NCI-H748 treated with DMSO at 0.1 percent for 48 hours (cell line): Measurements from ENCODE around the gene PRR36.

Experiments used
- DNase-seq: peaks from one replicate; lab custom pipeline; 2025; lab: John Stamatoyannopoulos, UW

PRR36 gene

DNA sequence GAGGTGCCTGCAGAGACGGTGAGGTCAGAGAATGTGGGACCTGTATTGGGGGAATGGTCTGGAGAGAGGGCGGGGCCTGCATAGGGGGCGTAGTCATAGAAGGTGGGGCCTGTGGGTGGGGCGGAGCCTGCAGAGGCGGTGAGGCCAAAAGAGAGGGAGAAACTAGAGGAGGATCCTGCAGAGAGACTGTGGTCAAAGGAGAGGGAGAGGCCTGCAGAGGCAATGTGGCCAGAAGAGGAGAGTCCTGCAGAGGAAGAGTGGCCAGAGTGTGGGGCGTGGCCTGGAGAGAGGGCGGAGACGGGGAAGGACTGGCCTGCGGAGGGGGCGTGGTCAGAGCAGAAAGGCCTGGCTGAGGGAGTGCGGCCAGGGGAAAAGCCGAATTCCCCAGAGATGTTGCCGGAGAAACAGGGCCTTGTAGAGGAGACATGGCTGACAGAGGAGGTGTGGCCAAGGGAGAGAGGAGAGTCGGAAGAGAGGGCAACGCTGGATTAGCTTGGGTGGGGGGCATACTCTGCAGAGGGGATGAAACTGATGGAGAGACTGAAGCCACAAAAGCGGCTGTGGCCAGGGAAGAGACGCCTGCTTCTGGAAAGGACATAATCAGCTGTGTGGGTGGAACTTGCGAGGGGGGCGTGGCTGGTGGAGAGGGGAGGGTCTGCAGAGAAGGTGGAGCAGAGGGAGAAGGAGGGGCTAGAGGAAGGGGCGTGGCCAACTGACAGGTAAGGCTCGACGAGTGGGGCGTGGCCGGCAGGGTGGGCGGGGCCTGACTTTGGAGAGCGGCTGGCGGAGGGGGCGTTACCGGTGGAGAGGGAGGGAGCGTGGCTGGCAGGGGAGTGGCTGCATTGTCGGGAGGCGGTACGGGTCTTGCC is 2.5 kb downstream of the PRR36 start:
- peak; percentile 74 for DNase-seq

- no peak for DNase-seq
These were observed 3.4 kb downstream of the PRR36 start for GRCh38 chr19:7870571-7871436.

DNA sequence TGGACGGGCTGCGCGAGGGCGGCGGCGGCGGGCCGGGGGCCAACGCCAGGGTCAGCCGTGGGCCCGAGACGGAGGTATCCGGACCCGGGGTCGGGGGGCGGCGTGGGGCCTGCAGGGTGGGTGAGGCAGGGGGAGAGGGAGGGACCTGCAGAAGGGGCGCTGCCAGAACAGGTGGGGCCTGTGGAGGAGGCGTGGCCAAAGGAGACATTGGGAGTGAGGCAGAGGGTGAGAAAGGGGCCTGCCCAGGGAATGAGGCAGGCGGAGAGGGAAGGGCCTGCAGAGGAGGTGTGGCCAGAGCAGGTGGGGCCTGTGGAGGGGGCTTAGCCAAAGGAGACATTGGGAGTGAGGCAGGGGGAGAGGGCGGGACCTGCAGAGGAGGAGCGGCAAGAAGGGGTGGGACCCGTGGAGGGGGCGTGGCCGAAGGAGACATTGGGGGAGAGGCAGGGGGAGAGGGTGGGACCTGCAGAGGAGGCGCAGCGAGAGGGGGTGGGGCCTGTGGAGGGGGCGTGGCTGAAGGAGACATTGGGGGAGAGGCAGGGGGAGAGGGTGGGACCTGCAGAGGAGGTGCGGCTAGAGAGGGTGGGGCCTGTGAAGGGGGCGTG is 4.2 kb downstream of the PRR36 start:
- no peak for DNase-seq

GRCh38 chr19:7869453-7869909 is 4.7 kb downstream of the PRR36 start:
- DNase-seq, result no peak

DNA sequence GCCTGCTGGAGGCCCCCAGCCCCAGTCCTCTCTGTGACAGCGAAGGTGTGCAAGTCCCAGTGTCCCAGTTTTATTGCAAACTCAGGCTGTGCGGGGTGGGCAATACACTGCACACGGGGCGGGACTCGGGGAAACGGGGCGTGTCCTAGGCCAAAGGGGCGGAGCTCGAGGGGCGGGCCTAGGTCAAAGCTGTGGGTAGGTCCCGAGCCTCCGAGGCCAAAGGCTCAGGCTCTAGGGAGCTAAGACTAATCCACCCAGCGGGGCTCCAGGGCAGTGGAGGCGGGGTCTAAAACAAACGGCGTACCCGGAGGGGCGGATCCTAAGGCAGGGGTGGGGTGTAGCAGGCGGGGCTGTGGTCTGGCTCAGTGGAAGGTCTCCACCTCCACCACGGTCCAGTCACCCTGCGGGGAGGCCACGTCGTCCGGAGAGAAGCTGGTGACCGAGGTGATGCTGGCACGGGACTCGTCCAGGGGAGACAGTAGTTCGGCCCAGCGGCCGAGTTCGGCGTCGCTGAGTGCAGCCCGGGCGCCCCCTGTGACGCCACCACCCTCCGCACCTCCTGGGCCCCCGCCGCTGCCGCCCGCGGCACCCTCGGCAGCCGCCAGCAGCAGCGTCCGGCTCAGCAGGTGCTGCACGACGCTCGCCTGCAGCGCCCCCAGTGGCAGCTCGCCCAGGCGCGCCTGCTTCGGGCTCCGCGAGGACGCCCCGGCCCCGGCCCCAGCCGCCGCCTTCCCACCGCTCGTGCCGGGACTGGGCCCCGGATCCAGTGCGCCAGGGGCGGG is 5.3 kb downstream of the PRR36 start:
- DNase-seq, result no peak

- no peak for DNase-seq
These were observed 5.9 kb downstream of the PRR36 start for GRCh38 chr19:7868326-7868670.

DNA sequence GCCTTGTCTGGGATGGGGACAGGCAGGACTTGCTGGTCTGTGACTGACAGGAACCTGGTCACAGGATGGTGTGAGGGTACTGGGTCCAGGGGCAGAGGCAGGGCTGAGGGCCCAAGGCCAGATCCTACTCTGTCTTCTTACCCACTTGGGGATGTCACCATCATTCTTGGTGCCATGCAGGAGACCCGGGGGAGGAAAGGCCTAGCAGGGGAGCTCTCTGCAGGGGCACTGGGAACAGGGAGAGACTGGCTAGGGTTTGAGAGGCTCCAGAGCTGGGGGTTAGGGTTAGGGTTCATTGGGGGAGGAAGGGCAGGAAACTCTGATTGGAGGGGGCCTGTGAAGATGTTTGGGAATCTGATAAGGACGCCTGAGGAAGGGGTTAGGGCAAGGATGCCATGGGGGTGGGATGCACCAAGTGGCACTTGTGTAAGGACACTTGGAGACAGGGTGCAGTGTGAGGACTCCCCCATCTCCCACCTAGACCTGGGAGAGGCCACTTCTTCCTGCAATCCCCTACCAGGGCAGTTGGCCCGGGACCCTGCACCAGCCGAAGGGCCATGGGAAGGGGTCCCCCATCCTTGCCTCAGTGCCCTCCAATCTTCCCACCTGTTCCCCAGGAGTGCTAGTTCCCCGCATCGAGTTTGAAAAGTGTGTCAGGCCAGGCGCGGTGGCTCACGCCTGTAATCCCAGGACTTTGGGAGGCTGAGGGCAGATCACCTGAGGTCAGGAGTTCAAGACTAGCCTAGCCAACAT is 6.9 kb downstream of the PRR36 start:
- no peak for DNase-seq

DNA sequence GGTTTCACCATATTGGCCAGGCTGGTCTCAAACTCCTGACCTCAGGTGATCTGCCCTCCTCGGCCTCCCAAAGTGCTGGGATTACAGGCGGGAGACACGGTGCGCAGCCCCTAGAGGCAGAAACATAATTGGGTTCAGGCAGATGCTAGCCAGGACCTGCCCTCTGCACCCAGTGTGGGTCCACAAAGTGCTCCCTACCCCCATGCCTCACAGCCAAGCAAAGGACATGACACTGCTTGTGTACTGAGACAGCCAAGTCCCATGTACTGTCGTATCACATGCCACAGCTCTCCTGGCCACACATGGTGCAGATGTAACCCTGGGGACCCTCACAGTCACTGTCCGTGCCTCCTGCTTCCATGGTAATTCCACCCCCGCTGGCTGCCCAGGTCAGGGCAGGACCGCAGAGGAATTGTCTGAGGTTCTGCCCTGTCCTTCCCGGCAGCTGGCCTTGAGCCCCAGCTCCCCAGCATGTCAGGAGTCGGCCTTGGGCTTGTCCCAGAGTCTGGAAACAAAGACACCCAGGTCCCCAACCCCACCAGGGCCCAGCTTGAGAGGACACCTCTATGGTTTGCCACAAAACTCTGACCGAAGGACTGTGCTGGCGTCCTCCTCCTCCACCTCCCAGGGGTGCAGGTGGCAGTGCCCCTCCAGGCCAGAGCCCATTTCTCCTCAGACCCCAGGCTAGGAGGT is 7.6 kb downstream of the PRR36 start:
- DNase-seq, result no peak

DNA sequence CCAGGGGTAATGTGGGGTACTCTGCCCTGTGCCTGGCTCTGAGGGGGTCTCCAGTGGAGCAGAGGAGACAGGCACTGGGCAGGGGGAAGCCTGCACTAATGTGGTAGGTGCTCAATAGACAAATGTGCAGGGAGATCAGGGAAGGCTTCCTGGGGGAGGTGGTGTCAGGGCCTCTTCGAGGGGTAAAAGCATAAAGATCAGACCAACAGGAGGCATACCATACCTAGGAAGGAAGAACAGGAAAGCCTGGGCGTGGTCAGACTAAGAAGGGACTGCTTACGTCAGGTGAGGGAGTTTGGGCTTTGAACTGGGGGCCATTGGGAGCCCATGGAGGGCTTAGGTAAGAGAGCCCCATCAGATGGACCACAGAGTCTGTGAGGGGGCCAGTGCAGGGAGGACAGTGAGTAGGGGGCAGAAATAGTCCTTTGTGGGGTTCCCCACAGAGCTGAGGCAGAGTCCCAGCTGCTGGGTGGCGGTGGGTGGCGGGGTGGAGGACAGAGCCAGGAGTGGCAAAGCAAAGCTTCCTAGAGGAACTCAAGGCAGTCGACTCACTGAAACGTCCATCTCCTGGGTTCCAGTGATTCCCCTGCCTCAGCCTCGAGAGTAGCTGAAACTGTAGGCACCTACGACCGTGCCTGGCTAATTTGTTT is 8.8 kb downstream of the PRR36 start:
- no peak for DNase-seq

GRCh38 chr19:7864690-7865074 is 9.5 kb downstream of the PRR36 start:
- no peak for DNase-seq

GRCh38 chr19:7863971-7864689 is 10.1 kb downstream of the PRR36 start:
- no peak for DNase-seq

DNA sequence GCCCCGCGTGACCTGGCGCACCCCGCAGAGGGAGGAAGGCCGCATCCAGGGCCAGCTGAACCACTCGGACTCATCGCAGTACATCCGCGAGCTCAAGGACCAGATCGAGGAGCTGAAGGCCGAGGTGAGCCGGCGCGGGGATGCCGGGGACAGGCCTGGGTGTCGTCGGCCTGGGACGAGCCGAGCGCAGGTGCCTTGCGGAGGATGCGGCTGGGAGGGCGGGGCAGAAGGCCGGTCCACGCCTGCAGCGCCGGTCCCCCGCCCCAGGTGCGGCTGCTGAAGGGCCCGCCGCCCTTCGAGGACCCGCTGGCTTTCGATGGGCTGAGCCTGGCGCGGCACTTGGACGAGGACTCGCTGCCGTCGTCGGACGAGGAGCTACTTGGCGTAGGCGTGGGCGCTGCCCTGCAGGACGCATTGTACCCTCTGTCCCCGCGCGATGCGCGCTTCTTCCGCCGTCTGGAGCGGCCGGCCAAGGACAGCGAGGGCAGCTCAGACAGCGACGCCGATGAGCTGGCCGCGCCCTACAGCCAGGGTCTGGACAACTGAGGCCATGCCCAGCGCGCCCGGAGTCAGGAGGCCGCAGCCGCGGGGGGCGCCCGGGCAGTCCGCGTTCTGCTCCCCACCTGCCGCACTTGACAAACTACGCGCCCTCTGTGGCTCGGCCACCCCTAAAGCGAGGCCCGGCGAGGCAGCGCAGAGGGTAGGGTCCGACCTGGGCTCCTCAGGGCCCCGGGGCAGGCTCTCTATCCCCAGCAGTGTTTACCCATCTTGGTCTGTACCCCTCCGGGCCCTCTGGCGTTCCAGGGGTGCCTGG is 10.8 kb downstream of the PRR36 start:
- DNase-seq, result no peak

DNA sequence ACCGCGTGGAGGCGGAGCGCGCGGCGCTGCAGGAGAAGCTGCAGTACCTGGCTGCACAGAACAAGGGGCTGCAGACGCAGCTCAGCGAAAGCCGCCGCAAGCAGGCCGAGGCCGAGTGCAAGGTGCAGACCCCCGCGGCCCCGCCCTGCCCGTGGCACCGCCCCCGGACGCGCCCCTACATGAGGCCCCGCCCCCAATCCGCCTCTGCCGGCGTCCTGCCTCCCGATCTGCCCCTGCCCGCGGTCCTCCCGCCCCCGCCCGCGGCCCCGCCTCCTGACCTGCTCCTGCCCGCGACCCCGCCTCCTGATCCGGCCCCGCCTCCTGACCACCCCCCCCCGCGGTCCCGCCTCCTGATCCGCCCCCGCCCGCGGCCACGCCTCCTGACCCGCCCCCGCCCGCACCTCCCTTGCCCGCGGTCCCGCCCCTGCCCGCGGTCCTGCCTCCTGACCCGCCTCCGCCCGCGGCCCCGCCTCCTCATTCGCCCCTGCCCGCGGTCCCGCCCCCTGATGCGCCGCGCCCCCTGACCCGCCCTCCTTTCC is 11.7 kb downstream of the PRR36 start:
- DNase-seq, result no peak

- no peak for DNase-seq
These were observed 12.4 kb downstream of the PRR36 start for GRCh38 chr19:7861619-7862412.

DNA sequence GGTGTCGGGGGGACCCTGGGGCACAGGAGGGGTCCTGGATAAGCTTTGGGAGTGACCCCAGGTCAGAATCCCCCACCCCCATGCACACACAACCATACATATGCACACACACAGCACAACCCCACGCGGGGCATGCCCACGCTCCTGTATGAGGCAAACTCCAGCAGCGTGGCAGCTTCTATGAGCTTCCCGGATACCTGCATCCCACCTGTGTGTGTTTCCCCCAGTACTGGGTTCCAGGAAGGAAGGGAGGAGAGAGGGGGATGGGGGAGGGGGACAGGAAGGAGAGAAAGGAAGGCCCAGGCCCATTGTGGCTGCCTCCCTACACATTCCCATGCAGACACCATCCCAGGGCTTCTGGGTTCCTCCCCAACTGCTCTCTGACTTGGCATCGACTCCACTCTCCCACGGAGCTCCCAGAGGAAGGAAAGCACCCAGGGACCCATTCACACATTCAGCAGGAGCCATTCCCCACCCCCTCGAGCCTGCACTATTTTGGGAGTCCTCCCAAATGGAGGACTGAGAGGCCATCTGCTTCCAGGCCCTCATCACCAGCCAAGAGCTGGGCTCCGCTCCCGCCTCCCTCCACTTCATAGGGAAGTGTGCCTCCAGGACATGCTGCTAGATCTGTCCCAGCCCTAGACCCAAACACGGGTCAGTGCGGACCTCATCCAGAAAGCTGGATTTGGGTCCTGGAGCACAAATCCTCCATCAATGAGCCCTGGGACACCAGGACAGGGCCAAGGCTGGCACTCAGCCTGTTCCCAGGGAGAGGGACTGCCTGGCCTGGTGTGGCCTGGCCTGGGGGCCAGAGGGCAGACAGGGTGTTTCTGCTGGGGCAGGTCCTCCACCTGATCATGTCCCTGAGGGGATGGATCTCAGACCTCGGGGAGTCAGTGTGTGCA is 13.2 kb downstream of the PRR36 start:
- DNase-seq, result no peak
